ENCODE measurements around the gene P2RX4.

Gene P2RX4

DNA sequence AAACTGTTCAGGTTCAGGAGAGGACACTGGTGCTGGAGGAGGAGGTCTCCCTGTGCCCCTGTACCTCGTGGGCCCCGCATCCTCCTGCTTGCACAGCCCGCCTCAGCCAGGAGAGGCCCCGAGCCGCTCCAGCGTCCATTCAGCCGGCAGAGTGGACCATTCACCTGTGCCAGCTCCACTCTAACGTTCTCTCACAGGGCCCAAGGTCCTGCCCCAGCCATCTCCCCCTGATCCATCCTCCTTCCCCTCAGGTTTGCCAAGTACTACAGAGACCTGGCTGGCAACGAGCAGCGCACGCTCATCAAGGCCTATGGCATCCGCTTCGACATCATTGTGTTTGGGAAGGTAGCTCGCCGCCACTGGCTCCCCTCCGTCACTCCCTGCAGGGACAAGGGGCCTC is 22.2 kb downstream of the P2RX4 start:
- no peaks in the 10 kb centered on the region for H3K27me3 ChIP-seq (ENCODE audit: insufficient read depth, low read depth, severe bottlenecking)
- H3K36me3 ChIP-seq, result no peaks in the 10 kb centered on the region; the same call in 1 of the 2 replicates
- H3K4me3 ChIP-seq (ENCODE audit: low read depth, low read length), result no peak overlapping the region
- no peaks in the 10 kb centered on the region for H3K9me3 ChIP-seq (ENCODE audit: severe bottlenecking)
- H3K27ac ChIP-seq, result no peak overlapping the region
- TF ChIP-seq CTCF (IDR thresholded peaks at IDR 0.05; ENCODE audit: low read depth, low read length), result no peak
- no peak for DNase-seq

DNA sequence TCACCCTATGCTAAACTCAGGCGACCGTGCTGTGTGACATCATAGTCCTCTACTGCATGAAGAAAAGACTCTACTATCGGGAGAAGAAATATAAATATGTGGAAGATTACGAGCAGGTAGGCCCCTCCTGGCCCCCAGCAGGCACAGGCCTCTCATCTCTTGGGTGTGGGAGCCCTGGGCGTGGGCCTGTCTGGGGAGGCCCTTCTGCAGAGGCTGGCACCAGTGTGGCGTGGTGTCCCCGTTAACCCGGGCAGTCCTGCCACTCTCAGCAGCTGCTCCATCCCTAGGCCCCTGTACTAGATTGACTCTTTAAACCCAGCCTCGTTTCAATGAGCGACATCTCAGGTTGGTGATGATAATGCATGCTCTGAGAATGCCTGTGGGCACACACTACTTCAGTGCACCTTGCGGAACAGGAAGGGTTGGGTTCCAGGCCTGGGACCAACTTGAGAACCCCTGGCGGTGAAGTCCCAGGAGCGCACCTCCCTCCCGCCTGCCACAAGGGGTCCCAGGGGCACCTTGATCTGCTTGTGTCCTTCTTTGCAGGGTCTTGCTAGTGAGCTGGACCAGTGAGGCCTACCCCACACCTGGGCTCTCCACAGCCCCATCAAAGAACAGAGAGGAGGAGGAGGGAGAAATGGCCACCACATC is 23.2 kb downstream of the P2RX4 start:
- TF ChIP-seq CTCF (IDR thresholded peaks at IDR 0.05; ENCODE audit: low read depth, low read length), result peak; percentile 24; the same call in 1 of the 2 replicates
- Histone ChIP-seq H3K4me3 (ENCODE audit: low read depth, low read length) (no peak overlapping the region), H3K27ac (no peak overlapping the region), H3K9me3 (ENCODE audit: severe bottlenecking) (no peaks in the 10 kb centered on the region), H3K36me3 (no peaks in the 10 kb centered on the region; the same call in 1 of the 2 replicates), H3K27me3 (ENCODE audit: insufficient read depth, low read depth, severe bottlenecking) (no peaks in the 10 kb centered on the region)
- no peak for DNase-seq

DNA sequence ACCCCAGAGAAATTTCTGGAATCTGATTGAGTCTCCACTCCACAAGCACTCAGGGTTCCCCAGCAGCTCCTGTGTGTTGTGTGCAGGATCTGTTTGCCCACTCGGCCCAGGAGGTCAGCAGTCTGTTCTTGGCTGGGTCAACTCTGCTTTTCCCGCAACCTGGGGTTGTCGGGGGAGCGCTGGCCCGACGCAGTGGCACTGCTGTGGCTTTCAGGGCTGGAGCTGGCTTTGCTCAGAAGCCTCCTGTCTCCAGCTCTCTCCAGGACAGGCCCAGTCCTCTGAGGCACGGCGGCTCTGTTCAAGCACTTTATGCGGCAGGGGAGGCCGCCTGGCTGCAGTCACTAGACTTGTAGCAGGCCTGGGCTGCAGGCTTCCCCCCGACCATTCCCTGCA is 23.7 kb downstream of the P2RX4 start:
- TF ChIP-seq CTCF (IDR thresholded peaks at IDR 0.05; ENCODE audit: low read depth, low read length), result no peak
- DNase-seq, result no peak
- Histone ChIP-seq H3K36me3 (no peaks in the 10 kb centered on the region; the same call in 1 of the 2 replicates), H3K27me3 (ENCODE audit: insufficient read depth, low read depth, severe bottlenecking) (no peaks in the 10 kb centered on the region), H3K4me3 (ENCODE audit: low read depth, low read length) (no peak overlapping the region), H3K9me3 (ENCODE audit: severe bottlenecking) (no peaks in the 10 kb centered on the region), H3K27ac (no peak overlapping the region)

GRCh38 chr12:121236776-121237175 is 26.8 kb downstream of the P2RX4 start:
- no peak for DNase-seq
- no peaks in the 10 kb centered on the region for H3K36me3 ChIP-seq
- H3K27ac ChIP-seq, result no peak overlapping the region
- H3K27me3 ChIP-seq (ENCODE audit: insufficient read depth, low read depth, severe bottlenecking), result no peaks in the 10 kb centered on the region
- H3K9me3 ChIP-seq (ENCODE audit: severe bottlenecking), result no peaks in the 10 kb centered on the region
- H3K4me3 ChIP-seq (ENCODE audit: low read depth, low read length), result no peak overlapping the region
- no peak for TF ChIP-seq CTCF (IDR thresholded peaks at IDR 0.05; ENCODE audit: low read depth, low read length)

- Histone ChIP-seq H3K27me3 (ENCODE audit: insufficient read depth, low read depth, severe bottlenecking) (no peaks in the 10 kb centered on the region), H3K27ac (no peak overlapping the region), H3K36me3 (no peaks in the 10 kb centered on the region), H3K4me3 (ENCODE audit: low read depth, low read length) (no peak overlapping the region), H3K9me3 (ENCODE audit: severe bottlenecking) (no peaks in the 10 kb centered on the region)
- no peak for DNase-seq
- no peak for TF ChIP-seq CTCF (IDR thresholded peaks at IDR 0.05; ENCODE audit: low read depth, low read length)
Observed at GRCh38 chr12:121237415-121237814, 27.5 kb downstream of the P2RX4 start.

DNA sequence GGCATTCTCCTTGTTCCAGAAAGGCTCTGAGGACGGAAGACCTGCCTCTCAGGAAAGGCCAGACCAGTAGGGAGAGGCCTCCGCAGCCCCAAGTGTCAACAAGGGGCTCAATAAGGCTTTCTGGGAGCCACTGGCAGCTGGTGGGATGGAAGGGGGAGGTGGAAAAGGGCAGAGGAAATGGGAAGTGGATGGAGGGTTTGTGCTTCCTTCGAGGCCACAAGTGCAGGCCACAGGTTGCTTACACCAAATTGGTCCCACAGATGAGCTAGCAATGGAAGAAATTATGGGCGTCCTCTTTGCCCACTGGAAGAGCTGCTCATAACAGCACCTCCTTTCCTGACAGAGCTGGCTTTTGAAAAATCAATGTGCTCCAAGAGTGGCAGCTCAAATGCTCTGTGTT is 28.2 kb downstream of the P2RX4 start:
- Histone ChIP-seq H3K9me3 (ENCODE audit: severe bottlenecking) (no peaks in the 10 kb centered on the region), H3K36me3 (peaks cover under 1% of the 10 kb centered on the region; the same call in 1 of the 2 replicates), H3K27me3 (ENCODE audit: insufficient read depth, low read depth, severe bottlenecking) (no peaks in the 10 kb centered on the region), H3K4me3 (ENCODE audit: low read depth, low read length) (no peak overlapping the region), H3K27ac (no peak overlapping the region)
- no peak for DNase-seq
- TF ChIP-seq CTCF (IDR thresholded peaks at IDR 0.05; ENCODE audit: low read depth, low read length), result no peak

Data from WERI-Rb-1 (cell line).